Smooth muscle cell (in vitro differentiated cells): ENCODE data around the gene FZR1. TPM values are rescaled to one million over a fixed set of nuclear protein-coding genes. Genes with fewer than 3 reads are reported as not detected.

Experiments used
- DNase-seq: peaks from one replicate; lab custom pipeline; 2025; ENCODE audit not compliant: unreplicated experiment; lab: John Stamatoyannopoulos, UW
- H2AFZ ChIP-seq: fragments of 200-600 bp; sonication (generic); 2 replicates; pipeline ENCODE4 v1.6.0; 2016; ENCODE audit warnings: antibody characterized with exemption, low read depth, mild to moderate bottlenecking
- H3F3A ChIP-seq: fragments of 200-600 bp; sonication (generic); 2 replicates; pipeline ENCODE4 v1.6.0; 2017; ENCODE audit warnings: antibody characterized with exemption, low read depth
- H3K27ac ChIP-seq: fragments of 200-600 bp; sonication (generic); 2 replicates; pipeline ENCODE4 v1.5.1; 2016; ENCODE audit warnings: low read depth, mild to moderate bottlenecking
- H3K27me3 ChIP-seq: fragments of 200-600 bp; sonication (generic); 2 replicates; pipeline ENCODE4 v1.6.1; 2016; ENCODE audit warnings: low read depth, mild to moderate bottlenecking
- H3K36me3 ChIP-seq: fragments of 200-600 bp; sonication (generic); 2 replicates; pipeline ENCODE4 v1.5.1; 2016; ENCODE audit warnings: low read depth
- H3K4me1 ChIP-seq: fragments of 200-600 bp; sonication (generic); 2 replicates; pipeline ENCODE4 v1.5.1; 2016; ENCODE audit warnings: low read depth
- H3K4me2 ChIP-seq: fragments of 200-600 bp; sonication (generic); 2 replicates; pipeline ENCODE4 v1.6.0; 2016; ENCODE audit warnings: mild to moderate bottlenecking
- H3K4me3 ChIP-seq: fragments of 200-600 bp; sonication (generic); 2 replicates; pipeline ENCODE4 v1.5.1; 2016; ENCODE audit warnings: mild to moderate bottlenecking
- H3K79me2 ChIP-seq: fragments of 200-600 bp; sonication (generic); 2 replicates; pipeline ENCODE4 v1.6.0; 2016; ENCODE audit warnings: low read depth, mild to moderate bottlenecking
- H3K9ac ChIP-seq: fragments of 200-600 bp; sonication (generic); 2 replicates; pipeline ENCODE4 v1.6.0; 2016; ENCODE audit warnings: low read depth
- H3K9me3 ChIP-seq: fragments of 200-600 bp; sonication (generic); replicated peaks from 2 replicates; pipeline ENCODE4 v1.5.1; 2016; ENCODE audit warnings: low read depth
- H4K20me1 ChIP-seq: fragments of 200-600 bp; sonication (generic); 2 replicates; pipeline ENCODE4 v1.6.0; 2016; ENCODE audit warnings: low read depth
- WGBS: methylation state at CpG from one replicate; pipeline ENCODE4 v1.1.7; 2016; ENCODE audit warnings: low lambda C conversion rate; 5-methylcytosine and 5-hydroxymethylcytosine counted together
- polyA plus RNA-seq: library from polyadenylated mRNA; unstranded; fragments of >200 nt; fragmentation: Nextera tagmentation; extraction: Ambion mirVana; gene quantifications from 2 replicates; pipeline ENCODE4 v1.2.1, GENCODE V29; 2016
- total RNA-seq: library from RNA; depleted of rRNA; stranded (reverse); fragments of >200 nt; gene quantifications from 2 replicates; pipeline ENCODE4 v1.2.3, GENCODE V29; 2014
- TF ChIP-seq, protein P1 (sequence below): fragments of 200-600 bp; sonication (generic); IDR thresholded peaks from 2 replicates; pipeline ENCODE4 v1.5.1; 2017; ENCODE audit warnings: borderline replicate concordance, mild to moderate bottlenecking, antibody characterized with exemption; ENCODE audit not compliant: insufficient read depth, poor library complexity, severe bottlenecking

Gene FZR1
- total and polyA plus RNA-seq, 2 experiments from 2014 or later, result 16.3 to 49.7 TPM

DNA sequence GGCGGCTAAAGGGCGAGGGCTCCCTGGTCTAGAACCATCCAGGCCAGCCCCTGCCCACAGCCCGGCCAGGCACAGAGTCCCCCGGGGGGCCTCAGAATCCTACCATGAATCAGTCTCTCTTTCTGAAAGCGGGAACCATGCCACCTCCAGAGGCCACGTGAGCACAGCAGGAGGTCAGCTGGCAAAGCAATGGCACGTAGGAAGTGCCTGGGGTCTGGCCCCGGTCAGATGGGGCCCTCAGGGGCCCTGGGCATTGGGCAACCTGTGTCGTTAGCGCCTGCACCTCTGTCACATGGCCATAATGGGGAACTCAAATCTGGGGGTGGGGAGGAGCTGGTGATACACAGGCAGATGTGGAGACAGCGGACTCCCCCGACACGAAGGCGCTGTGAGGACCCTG, 42.5 kb downstream of the FZR1 start:
- DNase-seq, result no peak
- H3K79me2 ChIP-seq, result no peaks in the 10 kb centered on the region
- H3K9ac ChIP-seq, result no peak overlapping the region
- no peaks in the 10 kb centered on the region for H3K4me1 ChIP-seq
- no peak overlapping the region for H2AFZ ChIP-seq
- no peak overlapping the region for H3K4me2 ChIP-seq
- H3F3A ChIP-seq, result no peaks in the 10 kb centered on the region
- no peak overlapping the region for H3K4me3 ChIP-seq
- no peaks in the 10 kb centered on the region for H3K27me3 ChIP-seq
- TF ChIP-seq, protein P1, sequence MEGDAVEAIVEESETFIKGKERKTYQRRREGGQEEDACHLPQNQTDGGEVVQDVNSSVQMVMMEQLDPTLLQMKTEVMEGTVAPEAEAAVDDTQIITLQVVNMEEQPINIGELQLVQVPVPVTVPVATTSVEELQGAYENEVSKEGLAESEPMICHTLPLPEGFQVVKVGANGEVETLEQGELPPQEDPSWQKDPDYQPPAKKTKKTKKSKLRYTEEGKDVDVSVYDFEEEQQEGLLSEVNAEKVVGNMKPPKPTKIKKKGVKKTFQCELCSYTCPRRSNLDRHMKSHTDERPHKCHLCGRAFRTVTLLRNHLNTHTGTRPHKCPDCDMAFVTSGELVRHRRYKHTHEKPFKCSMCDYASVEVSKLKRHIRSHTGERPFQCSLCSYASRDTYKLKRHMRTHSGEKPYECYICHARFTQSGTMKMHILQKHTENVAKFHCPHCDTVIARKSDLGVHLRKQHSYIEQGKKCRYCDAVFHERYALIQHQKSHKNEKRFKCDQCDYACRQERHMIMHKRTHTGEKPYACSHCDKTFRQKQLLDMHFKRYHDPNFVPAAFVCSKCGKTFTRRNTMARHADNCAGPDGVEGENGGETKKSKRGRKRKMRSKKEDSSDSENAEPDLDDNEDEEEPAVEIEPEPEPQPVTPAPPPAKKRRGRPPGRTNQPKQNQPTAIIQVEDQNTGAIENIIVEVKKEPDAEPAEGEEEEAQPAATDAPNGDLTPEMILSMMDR, result no peak
- no peaks in the 10 kb centered on the region for H3K9me3 ChIP-seq
- H3K27ac ChIP-seq, result no peak overlapping the region
- no peaks in the 10 kb centered on the region for H3K36me3 ChIP-seq
- peaks cover 45% of the 10 kb centered on the region for H4K20me1 ChIP-seq
- 96% methylated on average over 14 of the region's 14 CpGs for WGBS

DNA sequence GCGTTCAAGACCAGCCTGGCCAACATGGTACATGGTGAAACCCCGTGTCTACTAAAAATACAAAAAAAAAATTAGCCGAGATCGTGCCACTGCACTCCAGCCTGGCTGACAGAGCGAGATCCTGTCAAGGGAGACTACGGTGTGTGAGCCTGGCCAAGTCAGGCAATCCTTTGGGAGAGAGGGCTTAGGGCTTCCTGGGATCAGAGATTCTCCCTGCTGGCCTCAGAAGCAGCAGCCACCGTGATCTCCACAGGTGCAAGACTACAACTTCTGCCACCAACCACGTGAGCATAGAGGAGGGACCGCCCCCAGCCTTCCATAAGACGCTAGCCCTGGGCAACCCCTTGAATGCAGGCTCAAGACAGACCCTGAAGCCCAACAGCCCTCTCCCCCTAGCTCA, 43.7 kb downstream of the FZR1 start:
- no peak overlapping the region for H3K27ac ChIP-seq
- no peaks in the 10 kb centered on the region for H3F3A ChIP-seq
- H3K79me2 ChIP-seq, result peaks cover 11% of the 10 kb centered on the region
- H3K4me2 ChIP-seq, result no peak overlapping the region
- H3K36me3 ChIP-seq, result no peaks in the 10 kb centered on the region
- no peaks in the 10 kb centered on the region for H3K9me3 ChIP-seq
- peaks cover 49% of the 10 kb centered on the region for H4K20me1 ChIP-seq
- no peak overlapping the region for H3K4me3 ChIP-seq
- TF ChIP-seq, protein P1, result no peak
- no peak overlapping the region for H2AFZ ChIP-seq
- 97% methylated on average over 10 of the region's 10 CpGs for WGBS
- no peak overlapping the region for H3K9ac ChIP-seq
- no peak for DNase-seq
- no peaks in the 10 kb centered on the region for H3K4me1 ChIP-seq
- no peaks in the 10 kb centered on the region for H3K27me3 ChIP-seq

DNA sequence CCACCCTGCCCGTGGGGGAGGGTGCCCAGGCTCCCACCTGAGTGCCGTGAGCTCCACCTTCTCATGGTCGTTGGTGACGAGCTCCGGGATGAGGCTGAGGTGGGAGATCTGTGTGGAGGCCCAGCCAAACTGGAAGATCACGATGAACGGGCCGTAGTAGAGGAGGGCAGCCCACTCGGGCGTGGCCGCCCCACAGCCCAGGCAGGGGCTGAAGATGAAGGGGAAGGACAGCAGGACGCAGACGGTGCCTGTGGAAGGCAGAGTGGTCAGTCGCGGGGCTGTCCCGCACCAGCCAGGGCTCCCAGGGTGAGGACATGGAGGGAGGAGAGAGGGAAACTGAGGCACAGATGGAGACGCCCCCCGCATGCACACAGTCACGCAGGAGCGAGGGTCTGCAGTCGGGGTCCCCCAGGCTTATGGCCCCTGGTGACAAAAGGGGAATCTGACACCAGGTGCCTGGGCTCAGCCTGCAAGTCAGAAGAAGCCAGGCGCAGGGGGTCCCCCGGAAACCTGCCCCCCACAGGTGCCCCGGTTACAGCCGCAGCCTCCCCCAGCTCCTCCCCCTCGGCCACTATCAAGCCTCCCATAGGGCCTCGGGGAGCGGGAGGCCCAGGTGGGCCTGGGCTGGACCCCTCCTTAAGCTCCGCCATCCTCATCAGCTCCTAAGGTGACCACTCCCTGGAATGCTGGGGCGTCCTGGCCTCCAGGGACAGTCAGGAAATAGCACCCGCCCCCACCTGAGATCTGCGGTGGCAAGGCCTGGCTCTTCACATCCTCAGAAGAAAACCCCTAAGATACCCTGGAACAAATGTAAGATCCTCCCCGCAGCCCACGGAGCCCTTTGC, 45.1 kb downstream of the FZR1 start:
- no peak overlapping the region for H3K4me3 ChIP-seq
- TF ChIP-seq, protein P1, result no peak
- H3K4me2 ChIP-seq, result no peak overlapping the region
- no peaks in the 10 kb centered on the region for H3F3A ChIP-seq
- H3K27me3 ChIP-seq, result no peaks in the 10 kb centered on the region
- H3K9ac ChIP-seq, result no peak overlapping the region
- 97% methylated on average over 34 of the region's 34 CpGs for WGBS
- no peak overlapping the region for H2AFZ ChIP-seq
- H3K9me3 ChIP-seq, result no peaks in the 10 kb centered on the region
- H3K79me2 ChIP-seq, result peaks cover 25% of the 10 kb centered on the region
- H3K4me1 ChIP-seq, result no peaks in the 10 kb centered on the region
- peaks cover 49% of the 10 kb centered on the region for H4K20me1 ChIP-seq
- DNase-seq, result no peak
- H3K27ac ChIP-seq, result no peak overlapping the region
- no peaks in the 10 kb centered on the region for H3K36me3 ChIP-seq

DNA sequence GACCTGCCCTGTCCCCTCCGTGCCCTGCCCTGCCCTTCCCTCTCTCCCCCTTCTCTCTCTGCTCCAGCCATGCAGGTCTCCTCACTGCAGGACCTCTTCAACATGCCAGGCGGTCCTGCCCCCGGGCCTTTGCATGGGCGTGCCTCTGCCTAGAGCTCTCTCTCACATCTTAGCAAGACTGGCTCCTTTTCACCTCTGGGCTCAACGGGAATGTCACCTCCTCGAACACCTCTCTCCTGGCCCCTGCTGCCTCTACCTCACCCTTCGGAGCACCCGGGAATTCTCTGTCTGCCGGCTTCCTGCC, 45.6 kb downstream of the FZR1 start:
- Histone ChIP-seq H3K27ac (no peak overlapping the region), H4K20me1 (peaks cover 51% of the 10 kb centered on the region), H3F3A (no peaks in the 10 kb centered on the region), H3K27me3 (no peaks in the 10 kb centered on the region), H3K4me1 (no peaks in the 10 kb centered on the region), H3K9ac (no peak overlapping the region), H3K79me2 (peaks cover 31% of the 10 kb centered on the region), H3K36me3 (no peaks in the 10 kb centered on the region), H3K4me2 (no peak overlapping the region), H3K4me3 (no peak overlapping the region), H2AFZ (no peak overlapping the region), H3K9me3 (no peaks in the 10 kb centered on the region)
- DNase-seq, result no peak
- TF ChIP-seq, protein P1, result no peak
- 96% methylated on average over 9 of the region's 9 CpGs for WGBS
